Natural killer cell (primary cell): ENCODE data around the gene BAHCC1. TPM values are rescaled to one million over a fixed set of nuclear protein-coding genes. Genes with fewer than 3 reads are reported as not detected.
A peak's percentile ranks its signal among the peaks of the same experiment; 100 is the strongest.
"Not testable (repeated sequence)": the region's sequence is repeated elsewhere in the genome, so short reads cannot be mapped to it uniquely, and the experiment has no call there.

Source experiments
- ATAC-seq, 3 donors: fragments of 150-1000 bp in 2 of 3; fragments of 200-7000 bp in 1 of 3; cut with Tn5 transposase; 1 replicate in 1 of 3; 2 replicates in 2 of 3; pipeline ENCODE4 v1.10.0; 2021; ENCODE audit warnings: mild to moderate bottlenecking in 2 of 3, moderate library complexity in 2 of 3
- DNase-seq, 2 donors: peaks; one replicate each; pipeline versions ENCODE4 v3.0.0 to v3.0.0-alpha.2; 2013 to 2021; ENCODE audit warnings: mixed read lengths in 1 of 2
- H3K27ac ChIP-seq: one replicate; pipeline ENCODE4 v1.5.1; 2013; ENCODE audit warnings: mild to moderate bottlenecking, low read length
- H3K27me3 ChIP-seq: one replicate; pipeline ENCODE4 v1.6.1; 2013; ENCODE audit warnings: low read length; ENCODE audit not compliant: control insufficient read depth, insufficient read depth
- H3K36me3 ChIP-seq: one replicate; pipeline ENCODE4 v1.6.1; 2013; ENCODE audit warnings: low read length; ENCODE audit not compliant: control insufficient read depth, insufficient read depth
- H3K4me1 ChIP-seq: one replicate; pipeline ENCODE4 v1.6.1; 2013; ENCODE audit warnings: low read length; ENCODE audit not compliant: control insufficient read depth, insufficient read depth
- H3K4me3 ChIP-seq: one replicate; pipeline ENCODE4 v1.5.1; 2013; ENCODE audit warnings: low read length
- H3K9me3 ChIP-seq: one replicate; pipeline ENCODE4 v1.6.1; 2013; ENCODE audit warnings: low read length; ENCODE audit not compliant: control insufficient read depth, insufficient read depth
- H3K27ac Mint-ChIP-seq, 2 donors: one replicate each; pipeline ENCODE4 v1.8.0; 2022; ENCODE audit warnings: mild to moderate bottlenecking in 2 of 2, mixed read lengths in 2 of 2, moderate library complexity in 1 of 2
- H3K27me3 Mint-ChIP-seq, 2 donors: one replicate each; pipeline ENCODE4 v1.8.0; 2022; ENCODE audit warnings: low read depth in 2 of 2, mixed read lengths in 2 of 2
- H3K36me3 Mint-ChIP-seq: one replicate; pipeline ENCODE4 v1.8.0; 2022; ENCODE audit warnings: mixed read lengths
- H3K4me1 Mint-ChIP-seq, 2 donors: one replicate each; pipeline ENCODE4 v1.8.0; 2022; ENCODE audit warnings: mixed read lengths in 2 of 2
- H3K4me3 Mint-ChIP-seq: one replicate; pipeline ENCODE4 v1.8.0; 2022; ENCODE audit warnings: mild to moderate bottlenecking, moderate library complexity, mixed read lengths
- H3K9me3 Mint-ChIP-seq, 2 donors: one replicate each; pipeline ENCODE4 v1.8.0; 2022; ENCODE audit warnings: mixed read lengths in 2 of 2
- WGBS: methylation state at CpG from one replicate; pipeline ENCODE4 v1.1.7; 2013; ENCODE audit warnings: missing lambda C conversion rate; ENCODE audit not compliant: insufficient coverage; 5-methylcytosine and 5-hydroxymethylcytosine counted together
- intact Hi-C: fragments of 100-400 bp; cut with micrococcal nuclease; formaldehyde crosslinking; loops from one replicate; pipeline ENCODE4 v1.14.2; 2022
- total RNA-seq, 4 donors: library from RNA; stranded (reverse); fragments of 120-200 nt in 1 of 4; gene quantifications; one replicate each; pipeline versions ENCODE4 v1.2.3 to v1.2.4, GENCODE V29; 2013 to 2022
- TF ChIP-seq, protein P1 (sequence below): fragments of 200-600 bp; IDR thresholded peaks from one replicate; pipeline ENCODE4 v1.8.0; 2022; ENCODE audit warnings: antibody characterized with exemption

The BAHCC1 gene
- total RNA-seq, 3 donors from 2014 or later (not counting 1 experiment from before 2014, with no cell fraction given): 2.9 to 17.3 (median 5.7) TPM

DNA sequence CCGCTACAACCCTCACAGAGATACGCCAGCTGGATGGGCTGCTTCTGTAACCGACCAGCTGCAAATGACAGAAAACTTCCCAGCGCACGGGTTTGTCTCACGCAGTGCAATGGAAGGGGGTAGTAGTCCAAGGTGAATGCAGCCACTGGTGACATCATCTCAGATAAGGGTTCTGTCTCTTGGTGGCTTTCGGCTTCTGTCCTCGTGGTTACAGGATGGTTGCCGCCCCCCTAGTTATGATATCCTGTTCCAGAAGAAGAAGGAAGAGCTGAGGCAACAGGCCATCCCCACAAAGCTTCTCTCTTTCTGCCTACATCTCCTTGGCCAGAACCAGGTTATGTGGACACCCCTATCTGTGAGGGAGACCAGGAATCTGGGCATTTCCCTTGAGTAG is 40.3 kb upstream of the BAHCC1 start:
- no peak overlapping the region for H3K4me3 ChIP-seq
- no peaks in the 10 kb centered on the region for H3K9me3 ChIP-seq
- TF ChIP-seq, protein P1, sequence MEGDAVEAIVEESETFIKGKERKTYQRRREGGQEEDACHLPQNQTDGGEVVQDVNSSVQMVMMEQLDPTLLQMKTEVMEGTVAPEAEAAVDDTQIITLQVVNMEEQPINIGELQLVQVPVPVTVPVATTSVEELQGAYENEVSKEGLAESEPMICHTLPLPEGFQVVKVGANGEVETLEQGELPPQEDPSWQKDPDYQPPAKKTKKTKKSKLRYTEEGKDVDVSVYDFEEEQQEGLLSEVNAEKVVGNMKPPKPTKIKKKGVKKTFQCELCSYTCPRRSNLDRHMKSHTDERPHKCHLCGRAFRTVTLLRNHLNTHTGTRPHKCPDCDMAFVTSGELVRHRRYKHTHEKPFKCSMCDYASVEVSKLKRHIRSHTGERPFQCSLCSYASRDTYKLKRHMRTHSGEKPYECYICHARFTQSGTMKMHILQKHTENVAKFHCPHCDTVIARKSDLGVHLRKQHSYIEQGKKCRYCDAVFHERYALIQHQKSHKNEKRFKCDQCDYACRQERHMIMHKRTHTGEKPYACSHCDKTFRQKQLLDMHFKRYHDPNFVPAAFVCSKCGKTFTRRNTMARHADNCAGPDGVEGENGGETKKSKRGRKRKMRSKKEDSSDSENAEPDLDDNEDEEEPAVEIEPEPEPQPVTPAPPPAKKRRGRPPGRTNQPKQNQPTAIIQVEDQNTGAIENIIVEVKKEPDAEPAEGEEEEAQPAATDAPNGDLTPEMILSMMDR: no peak
- Mint-ChIP-seq H3K4me3 (no peak overlapping the region), H3K27ac (no peak overlapping the region), H3K4me1 (peaks cover 15 to 16% of the 10 kb centered on the region in 2 donors), H3K36me3 (no peaks in the 10 kb centered on the region), H3K9me3 (no peaks in the 10 kb centered on the region), H3K27me3 (peaks cover 12 to 30% of the 10 kb centered on the region in 2 donors)
- H3K27me3 ChIP-seq: peaks cover 6% of the 10 kb centered on the region
- WGBS: 72% methylated on average over 9 of the region's 9 CpGs
- no peak for DNase-seq
- H3K27ac ChIP-seq: no peak overlapping the region
- peaks cover 27% of the 10 kb centered on the region for H3K4me1 ChIP-seq
- no peaks in the 10 kb centered on the region for H3K36me3 ChIP-seq
- no peak for ATAC-seq
- intact Hi-C loops: no loop called here

DNA sequence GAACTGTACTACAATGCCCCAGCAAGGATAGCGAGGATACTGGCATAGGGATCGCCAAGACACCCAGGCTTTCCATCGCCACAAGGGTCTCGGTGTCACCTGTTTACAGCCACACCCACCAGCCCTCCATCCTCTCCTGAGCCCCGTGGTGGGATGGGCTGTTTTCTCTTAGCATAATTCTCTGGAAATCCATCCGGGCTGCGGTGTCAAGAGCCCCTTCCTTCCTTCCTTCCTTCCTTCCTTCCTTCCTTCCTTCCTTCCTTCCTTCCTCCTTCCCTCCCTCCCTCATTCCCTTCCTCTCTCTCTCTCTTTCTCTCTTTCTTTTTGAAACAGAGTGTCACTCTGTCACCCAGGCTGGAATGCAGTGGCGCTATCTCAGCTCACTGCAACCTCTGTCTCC is 36.0 kb upstream of the BAHCC1 start:
- Mint-ChIP-seq H3K9me3 (no peaks in the 10 kb centered on the region), H3K4me3 (no peak overlapping the region), H3K4me1 (peaks cover 20 to 31% of the 10 kb centered on the region in 2 donors), H3K27ac (no peak overlapping the region), H3K27me3 (peaks cover 31 to 52% of the 10 kb centered on the region in 2 donors), H3K36me3 (no peaks in the 10 kb centered on the region)
- WGBS: 60% methylated on average over 8 of the region's 8 CpGs
- no peak for ATAC-seq
- TF ChIP-seq, protein P1: no peak
- Histone ChIP-seq H3K36me3 (no peaks in the 10 kb centered on the region), H3K27ac (no peak overlapping the region), H3K4me1 (peaks cover 27% of the 10 kb centered on the region), H3K4me3 (no peak overlapping the region), H3K9me3 (no peaks in the 10 kb centered on the region), H3K27me3 (peaks cover 10% of the 10 kb centered on the region)
- DNase-seq: no peak
- intact Hi-C loops: no loop called here

DNA sequence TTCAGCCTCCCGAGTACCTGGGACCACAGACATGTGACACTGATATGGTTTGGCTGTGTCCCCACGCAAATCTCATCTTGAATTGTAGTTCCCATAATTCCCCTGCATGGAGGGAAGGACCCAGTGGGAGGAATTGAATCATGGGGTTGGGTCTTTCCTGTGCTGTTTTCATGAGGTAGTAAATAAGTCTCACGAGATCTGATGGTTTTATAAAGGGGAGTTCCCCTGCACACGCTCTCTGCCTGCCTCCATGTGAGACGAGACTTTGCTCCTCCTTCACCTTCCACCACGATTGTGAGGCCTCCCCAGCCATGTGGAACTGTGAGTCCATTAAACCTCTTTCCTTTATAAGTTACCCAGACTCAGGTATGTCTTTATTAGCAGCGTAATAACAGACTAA is 33.3 kb upstream of the BAHCC1 start:
- H3K9me3 ChIP-seq, H3K36me3 ChIP-seq, H3K4me3 ChIP-seq, H3K36me3 Mint-ChIP-seq, intact Hi-C loops, H3K27ac ChIP-seq, H3K27ac Mint-ChIP-seq, H3K4me3 Mint-ChIP-seq, H3K9me3 Mint-ChIP-seq, DNase-seq, ATAC-seq: not testable (repeated sequence)
- WGBS: 50% methylated on average over 4 of the region's 7 CpGs
- H3K4me1 ChIP-seq: peaks cover 49% of the 10 kb centered on the region
- peaks cover 36 to 44% of the 10 kb centered on the region in 2 donors for H3K4me1 Mint-ChIP-seq
- H3K27me3 ChIP-seq: peaks cover 19% of the 10 kb centered on the region
- H3K27me3 Mint-ChIP-seq: peaks cover 33 to 50% of the 10 kb centered on the region in 2 donors

DNA sequence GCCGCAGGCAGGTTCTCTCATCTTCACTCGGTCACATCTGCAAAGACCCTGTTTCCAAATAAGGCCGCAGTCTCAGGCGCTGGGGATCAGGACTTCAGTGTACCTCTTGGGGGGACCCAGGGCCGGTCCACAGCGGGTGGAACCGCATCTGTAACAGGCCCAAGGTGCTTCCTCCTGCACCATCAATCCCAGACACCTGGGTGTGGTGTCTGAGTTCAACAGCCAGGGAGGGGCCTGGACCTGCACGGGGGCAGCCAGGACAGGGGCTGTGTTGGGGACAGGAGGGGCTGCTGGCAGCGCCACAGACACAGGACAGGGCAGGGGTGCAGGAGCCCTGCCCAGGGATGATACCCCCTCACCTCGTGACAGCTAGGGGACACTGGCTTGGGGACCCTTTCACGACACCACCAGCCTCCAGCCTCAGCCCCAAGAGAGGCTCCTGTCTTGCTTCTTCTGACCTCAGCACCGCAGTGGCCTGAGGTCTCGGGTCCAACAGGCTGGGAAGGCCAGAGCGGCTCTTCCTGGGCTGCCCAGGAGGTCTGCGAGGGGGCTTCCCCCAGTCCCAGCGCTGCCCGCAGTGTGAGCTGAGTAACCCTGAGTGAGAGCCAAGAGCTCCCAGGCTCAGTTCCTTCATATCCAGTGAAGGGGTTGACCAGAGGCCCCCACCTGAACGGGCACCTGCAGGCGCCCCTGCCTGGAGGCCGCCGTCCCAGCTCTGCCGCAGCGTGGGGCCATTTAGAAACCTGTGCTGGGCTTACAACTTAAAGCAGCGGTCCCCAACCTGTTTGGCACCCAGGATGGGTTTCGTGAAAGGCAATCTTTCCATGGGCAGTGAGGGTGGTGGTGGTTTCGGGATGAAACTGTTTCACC is 30.7 kb upstream of the BAHCC1 start:
- no peaks in the 10 kb centered on the region for H3K36me3 ChIP-seq
- no peak for ATAC-seq
- H3K4me3 ChIP-seq: no peak overlapping the region
- Mint-ChIP-seq H3K27me3 (peaks cover 33 to 42% of the 10 kb centered on the region in 2 donors), H3K27ac (peak overlapping the region in 1 of 2 donors; percentile 82), H3K36me3 (no peaks in the 10 kb centered on the region), H3K4me1 (peaks cover 21 to 29% of the 10 kb centered on the region in 2 donors), H3K4me3 (peak overlapping the region; percentile 82), H3K9me3 (no peaks in the 10 kb centered on the region)
- peaks cover 21% of the 10 kb centered on the region for H3K27me3 ChIP-seq
- H3K27ac ChIP-seq: no peak overlapping the region
- no peak for DNase-seq
- intact Hi-C loops: no loop called here
- 86% methylated on average over 26 of the region's 26 CpGs for WGBS
- peaks cover 32% of the 10 kb centered on the region for H3K4me1 ChIP-seq
- no peaks in the 10 kb centered on the region for H3K9me3 ChIP-seq
- TF ChIP-seq, protein P1: no peak
